ENCODE results near the gene CARMIL1.

CARMIL1 gene

GRCh38 chr6:25655723-25656122, 376.5 kb downstream of the CARMIL1 start:
- Histone ChIP-seq H3K4me1 (ENCODE audit: insufficient read depth, poor library complexity, severe bottlenecking) (no peaks in the 10 kb centered on the region), H3K27ac (ENCODE audit: poor library complexity, severe bottlenecking) (no peak overlapping the region), H3K9me3 (ENCODE audit: severe bottlenecking) (no peaks in the 10 kb centered on the region), H3K4me3 (ENCODE audit: severe bottlenecking) (no peak overlapping the region), H3K27me3 (ENCODE audit: insufficient read depth, poor library complexity, severe bottlenecking) (peaks cover 24% of the 10 kb centered on the region), H3K36me3 (ENCODE audit: low read depth) (no peaks in the 10 kb centered on the region)
- no peak for TF ChIP-seq CTCF (IDR thresholded peaks at IDR 0.05; ENCODE audit: poor library complexity, severe bottlenecking)
- no peak for ATAC-seq (ENCODE audit: low read depth)
- no peak for DNase-seq (ENCODE audit: low spot score)

- no peaks in the 10 kb centered on the region for H3K4me1 ChIP-seq (ENCODE audit: insufficient read depth, poor library complexity, severe bottlenecking)
- H3K27ac ChIP-seq (ENCODE audit: poor library complexity, severe bottlenecking): no peak overlapping the region
- H3K9me3 ChIP-seq (ENCODE audit: severe bottlenecking): no peaks in the 10 kb centered on the region
- H3K4me3 ChIP-seq (ENCODE audit: severe bottlenecking): no peak overlapping the region
- no peak for ATAC-seq (ENCODE audit: low read depth)
- TF ChIP-seq CTCF (IDR thresholded peaks at IDR 0.05; ENCODE audit: poor library complexity, severe bottlenecking): no peak
- no peak for DNase-seq (ENCODE audit: low spot score)
- no peaks in the 10 kb centered on the region for H3K36me3 ChIP-seq (ENCODE audit: low read depth)
- H3K27me3 ChIP-seq (ENCODE audit: insufficient read depth, poor library complexity, severe bottlenecking): no peaks in the 10 kb centered on the region
Measured at GRCh38 chr6:25659633-25660368, 380.6 kb downstream of the CARMIL1 start.

GRCh38 chr6:25660512-25660911, 381.3 kb downstream of the CARMIL1 start:
- ATAC-seq (ENCODE audit: low read depth) (peak; percentile 100), DNase-seq (ENCODE audit: low spot score) (peak; percentile 66)
- H3K9me3 ChIP-seq (ENCODE audit: severe bottlenecking): no peaks in the 10 kb centered on the region
- no peaks in the 10 kb centered on the region for H3K36me3 ChIP-seq (ENCODE audit: low read depth)
- no peak overlapping the region for H3K27ac ChIP-seq (ENCODE audit: poor library complexity, severe bottlenecking)
- H3K4me1 ChIP-seq (ENCODE audit: insufficient read depth, poor library complexity, severe bottlenecking): no peaks in the 10 kb centered on the region
- no peak for TF ChIP-seq CTCF (IDR thresholded peaks at IDR 0.05; ENCODE audit: poor library complexity, severe bottlenecking)
- H3K27me3 ChIP-seq (ENCODE audit: insufficient read depth, poor library complexity, severe bottlenecking): no peaks in the 10 kb centered on the region
- H3K4me3 ChIP-seq (ENCODE audit: severe bottlenecking): no peak overlapping the region

GRCh38 chr6:25661129-25661779, 382.1 kb downstream of the CARMIL1 start:
- DNase-seq (ENCODE audit: low spot score) (no peak), ATAC-seq (ENCODE audit: low read depth) (no peak)
- no peak for TF ChIP-seq CTCF (IDR thresholded peaks at IDR 0.05; ENCODE audit: poor library complexity, severe bottlenecking)
- no peaks in the 10 kb centered on the region for H3K27me3 ChIP-seq (ENCODE audit: insufficient read depth, poor library complexity, severe bottlenecking)
- H3K27ac ChIP-seq (ENCODE audit: poor library complexity, severe bottlenecking): no peak overlapping the region
- H3K4me1 ChIP-seq (ENCODE audit: insufficient read depth, poor library complexity, severe bottlenecking): no peaks in the 10 kb centered on the region
- no peaks in the 10 kb centered on the region for H3K9me3 ChIP-seq (ENCODE audit: severe bottlenecking)
- H3K4me3 ChIP-seq (ENCODE audit: severe bottlenecking): no peak overlapping the region
- H3K36me3 ChIP-seq (ENCODE audit: low read depth): no peaks in the 10 kb centered on the region

- Histone ChIP-seq H3K27me3 (ENCODE audit: insufficient read depth, poor library complexity, severe bottlenecking) (no peaks in the 10 kb centered on the region), H3K4me3 (ENCODE audit: severe bottlenecking) (no peak overlapping the region), H3K36me3 (ENCODE audit: low read depth) (no peaks in the 10 kb centered on the region), H3K27ac (ENCODE audit: poor library complexity, severe bottlenecking) (no peak overlapping the region), H3K9me3 (ENCODE audit: severe bottlenecking) (no peaks in the 10 kb centered on the region), H3K4me1 (ENCODE audit: insufficient read depth, poor library complexity, severe bottlenecking) (no peaks in the 10 kb centered on the region)
- no peak for TF ChIP-seq CTCF (IDR thresholded peaks at IDR 0.05; ENCODE audit: poor library complexity, severe bottlenecking)
- DNase-seq (ENCODE audit: low spot score): no peak
- ATAC-seq (ENCODE audit: low read depth): no peak
Measured at GRCh38 chr6:25665455-25665854, 386.3 kb downstream of the CARMIL1 start.
